Neural cell (in vitro differentiated cells): Measurements from ENCODE around the gene ZNF831. TPM values are rescaled to one million over a fixed set of nuclear protein-coding genes. Genes with fewer than 3 reads are reported as not detected.

ENCODE experiments used
- H2AFZ ChIP-seq: fragments of 200-600, 300-800 bp; sonication (generic), shearing (Covaris generic); 2 replicates; pipeline ENCODE4 v1.6.0; 2014; ENCODE audit warnings: low read depth, mild to moderate bottlenecking, antibody characterized with exemption, low read length, moderate library complexity
- H3F3A ChIP-seq: fragments of 200-600 bp; shearing (Covaris generic); 2 replicates; pipeline ENCODE4 v1.6.1; 2016; ENCODE audit warnings: mild to moderate bottlenecking, moderate library complexity, mixed read lengths, antibody characterized with exemption, low read length; ENCODE audit not compliant: insufficient read depth, poor library complexity, severe bottlenecking
- H3K27ac ChIP-seq: fragments of 200-600, 300-800 bp; sonication (generic), shearing (Covaris generic); 2 replicates; pipeline ENCODE4 v1.5.1; 2014; ENCODE audit warnings: mild to moderate bottlenecking, low read length, moderate library complexity
- H3K27me3 ChIP-seq: fragments of 300-800, 200-600 bp; sonication (generic), shearing (Covaris generic); 2 replicates; pipeline ENCODE4 v1.6.0; 2014; ENCODE audit warnings: mild to moderate bottlenecking, low read depth, low read length, moderate library complexity; ENCODE audit not compliant: insufficient read depth
- H3K36me3 ChIP-seq: fragments of 300-800, 200-600 bp; sonication (generic), shearing (Covaris generic); 2 replicates; pipeline ENCODE4 v1.5.1; 2014; ENCODE audit warnings: mild to moderate bottlenecking, antibody characterized with exemption, low read length, moderate library complexity; ENCODE audit not compliant: insufficient read depth
- H3K4me2 ChIP-seq: fragments of 300-800, 200-600 bp; sonication (generic), shearing (Covaris generic); 2 replicates; pipeline ENCODE4 v1.6.0; 2014; ENCODE audit warnings: mild to moderate bottlenecking, low read length
- H3K4me3 ChIP-seq: fragments of 300-800, 200-600 bp; sonication (generic), shearing (Covaris generic); 2 replicates; pipeline ENCODE4 v1.5.1; 2014; ENCODE audit warnings: mild to moderate bottlenecking, low read length, moderate library complexity
- H3K79me2 ChIP-seq: fragments of 200-600 bp; shearing (Covaris generic); replicated peaks from 2 replicates; pipeline ENCODE4 v1.6.0; 2014; ENCODE audit warnings: mild to moderate bottlenecking, low read length, moderate library complexity; ENCODE audit not compliant: insufficient read depth
- H3K9ac ChIP-seq: fragments of 300-800, 200-600 bp; sonication (generic), shearing (Covaris generic); 2 replicates; pipeline ENCODE4 v1.6.1; 2016; ENCODE audit warnings: mild to moderate bottlenecking, low read length, mixed read lengths
- H3K9me2 ChIP-seq: fragments of 200-600 bp; shearing (Covaris generic); 2 replicates; pipeline ENCODE4 v1.6.1; 2016; ENCODE audit warnings: mild to moderate bottlenecking, low read length, mixed read lengths; ENCODE audit not compliant: insufficient read depth
- H3K9me3 ChIP-seq: fragments of 200-600, 300-800 bp; sonication (generic), shearing (Covaris generic); 2 replicates; pipeline ENCODE4 v1.6.1; 2016; ENCODE audit warnings: mild to moderate bottlenecking, mixed run types, low read length, moderate library complexity, mixed read lengths
- H4K20me1 ChIP-seq: fragments of 200-600 bp; shearing (Covaris generic); 2 replicates; pipeline ENCODE4 v1.6.1; 2016; ENCODE audit warnings: mild to moderate bottlenecking, mixed run types; ENCODE audit not compliant: insufficient read depth
- CTCF ChIP-seq: fragments of 450-650 bp; IDR thresholded peaks from 2 replicates; pipeline ENCODE4 v1.5.1; 2014; ENCODE audit warnings: antibody characterized with exemption, mild to moderate bottlenecking, moderate library complexity; ENCODE audit not compliant: poor library complexity, severe bottlenecking
- EP300 ChIP-seq: fragments of 450-650 bp; conservative IDR thresholded peaks from 2 replicates; pipeline ENCODE4 v1.6.1; 2014; ENCODE audit warnings: antibody characterized with exemption, mild to moderate bottlenecking, moderate library complexity; ENCODE audit not compliant: poor library complexity, severe bottlenecking
- EZH2 ChIP-seq: fragments of 200-600, 300-800 bp; shearing (Covaris generic), sonication (generic); IDR thresholded peaks from 2 replicates; pipeline ENCODE4 v1.6.1; 2014; ENCODE audit warnings: antibody characterized with exemption, low read length, borderline replicate concordance, mild to moderate bottlenecking; ENCODE audit not compliant: insufficient read depth, poor library complexity, severe bottlenecking
- MXI1 ChIP-seq: fragments of 450-650 bp; conservative IDR thresholded peaks from 2 replicates; pipeline ENCODE4 v1.6.1; 2014; ENCODE audit warnings: antibody characterized with exemption, mild to moderate bottlenecking; ENCODE audit not compliant: poor library complexity, severe bottlenecking
- POLR2AphosphoS5 ChIP-seq: IDR thresholded peaks from 2 replicates; pipeline ENCODE4 v1.6.1; 2012
- RAD21 ChIP-seq: fragments of 450-650 bp; conservative IDR thresholded peaks from 2 replicates; pipeline ENCODE4 v1.6.1; 2014; ENCODE audit warnings: antibody characterized with exemption, mild to moderate bottlenecking, moderate library complexity
- REST ChIP-seq: IDR thresholded peaks from 2 replicates; pipeline ENCODE4 v1.6.1; 2012; ENCODE audit warnings: borderline replicate concordance
- SMC3 ChIP-seq: fragments of 450-650 bp; conservative IDR thresholded peaks from 2 replicates; pipeline ENCODE4 v1.6.1; 2014; ENCODE audit warnings: antibody characterized with exemption, mild to moderate bottlenecking, moderate library complexity; ENCODE audit not compliant: poor library complexity
- TAF1 ChIP-seq: IDR thresholded peaks from 2 replicates; pipeline ENCODE4 v1.6.1; 2012; ENCODE audit warnings: low read depth
- polyA plus RNA-seq: library from polyadenylated mRNA; depleted of rRNA; stranded (reverse); fragments of >200 nt; gene quantifications from 2 replicates; pipeline ENCODE4 v1.2.3, GENCODE V29; 2014

Gene ZNF831
- polyA plus RNA-seq, 1 donor from 2014 or later = not detected

GRCh38 chr20:59185809-59186208 lies 22.2 kb downstream of the ZNF831 start:
- H3K4me3 ChIP-seq = peak overlapping the region; percentile 4
- H4K20me1 ChIP-seq = no peaks in the 10 kb centered on the region
- H3K36me3 ChIP-seq = no peaks in the 10 kb centered on the region
- TF ChIP-seq SMC3 (no peak), TAF1 (no peak), RAD21 (no peak), EP300 (no peak), EZH2 (no peak), REST (no peak), CTCF (no peak), POLR2AphosphoS5 (no peak), MXI1 (no peak)
- no peaks in the 10 kb centered on the region for H3K9me3 ChIP-seq
- H3K4me2 ChIP-seq = no peak overlapping the region
- H3K27ac ChIP-seq = peak overlapping the region; percentile 81
- no peak overlapping the region for H2AFZ ChIP-seq
- no peaks in the 10 kb centered on the region for H3K79me2 ChIP-seq
- H3K27me3 ChIP-seq = no peaks in the 10 kb centered on the region
- H3K9me2 ChIP-seq = no peaks in the 10 kb centered on the region
- H3K9ac ChIP-seq = peak overlapping the region; percentile 45
- H3F3A ChIP-seq = no peaks in the 10 kb centered on the region

GRCh38 chr20:59190466-59190865 lies 26.8 kb downstream of the ZNF831 start:
- no peaks in the 10 kb centered on the region for H3K9me3 ChIP-seq
- no peak overlapping the region for H2AFZ ChIP-seq
- no peak overlapping the region for H3K4me3 ChIP-seq
- no peaks in the 10 kb centered on the region for H3K79me2 ChIP-seq
- H3K4me2 ChIP-seq = no peak overlapping the region
- H3K9ac ChIP-seq = no peak overlapping the region
- H3K27ac ChIP-seq = no peak overlapping the region
- H3K27me3 ChIP-seq = no peaks in the 10 kb centered on the region
- H3F3A ChIP-seq = no peaks in the 10 kb centered on the region
- H3K9me2 ChIP-seq = no peaks in the 10 kb centered on the region
- H4K20me1 ChIP-seq = no peaks in the 10 kb centered on the region
- no peaks in the 10 kb centered on the region for H3K36me3 ChIP-seq
- TF ChIP-seq SMC3 (no peak), EP300 (no peak), TAF1 (no peak), CTCF (no peak), POLR2AphosphoS5 (no peak), RAD21 (no peak), EZH2 (no peak), MXI1 (no peak), REST (no peak)
